ENCODE results near the gene TMEM98. TPM values are rescaled to one million over a fixed set of nuclear protein-coding genes. Genes with fewer than 3 reads are reported as not detected.

TMEM98 gene
- total and polyA plus RNA-seq, 2 of the 4 experiments (the other 2 are of a cell fraction), result 173 to 195 TPM

DNA sequence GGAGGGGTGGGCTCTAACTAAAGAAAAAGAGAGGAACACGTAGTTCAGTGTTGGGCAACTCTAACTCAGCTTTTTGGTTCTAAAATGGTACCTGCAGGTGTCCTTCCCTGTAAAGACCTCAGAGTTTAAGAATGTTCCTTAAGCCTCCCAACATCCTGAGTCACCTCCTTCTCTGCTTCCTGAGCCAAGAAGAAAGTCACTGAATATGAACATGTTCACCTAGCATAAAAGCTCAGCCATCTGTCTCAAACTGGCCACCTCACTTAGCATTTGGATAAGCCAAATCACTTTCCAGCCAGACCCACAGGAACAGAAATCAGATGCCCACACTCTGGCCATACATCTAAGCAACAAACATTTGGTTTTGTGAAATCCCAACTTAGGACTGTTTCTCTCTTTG lies 3.7 kb downstream of the TMEM98 start:
- dilution Hi-C loops (cut with HindIII; ENCODE audit: low sequenced_read_pairs, unreplicated experiment), result no loop called here
- no peak for ATAC-seq (ENCODE audit: low read depth)
- peaks cover 40% of the 10 kb centered on the region for H3K36me3 ChIP-seq (ENCODE audit: control insufficient read depth, insufficient read depth, low read length)

More for the DNA sequence above, 3.7 kb downstream of the TMEM98 start:
- TF ChIP-seq, protein P1, sequence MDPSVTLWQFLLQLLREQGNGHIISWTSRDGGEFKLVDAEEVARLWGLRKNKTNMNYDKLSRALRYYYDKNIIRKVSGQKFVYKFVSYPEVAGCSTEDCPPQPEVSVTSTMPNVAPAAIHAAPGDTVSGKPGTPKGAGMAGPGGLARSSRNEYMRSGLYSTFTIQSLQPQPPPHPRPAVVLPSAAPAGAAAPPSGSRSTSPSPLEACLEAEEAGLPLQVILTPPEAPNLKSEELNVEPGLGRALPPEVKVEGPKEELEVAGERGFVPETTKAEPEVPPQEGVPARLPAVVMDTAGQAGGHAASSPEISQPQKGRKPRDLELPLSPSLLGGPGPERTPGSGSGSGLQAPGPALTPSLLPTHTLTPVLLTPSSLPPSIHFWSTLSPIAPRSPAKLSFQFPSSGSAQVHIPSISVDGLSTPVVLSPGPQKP (IDR thresholded peaks at IDR 0.05; ENCODE audit: borderline replicate concordance, low read depth, low read length), result no peak
- TF ChIP-seq MXI1 (IDR thresholded peaks at IDR 0.05; ENCODE audit: borderline replicate concordance, low read depth, low read length) (no peak), MAZ (IDR thresholded peaks at IDR 0.05; ENCODE audit: borderline replicate concordance, low read depth, low read length) (no peak), POLR2A (IDR thresholded peaks at IDR 0.05; ENCODE audit: low read depth, low read length) (no peak), FOS (IDR thresholded peaks at IDR 0.05; ENCODE audit: low read depth, low read length) (no peak), RAD21 (IDR thresholded peaks at IDR 0.05; ENCODE audit: low read length) (no peak), BHLHE40 (IDR thresholded peaks at IDR 0.05; ENCODE audit: low read depth, low read length) (no peak), NFE2L2 (IDR thresholded peaks at IDR 0.05; ENCODE audit: low read depth, low read length) (no peak), CEBPB (IDR thresholded peaks at IDR 0.05; ENCODE audit: low read depth, low read length) (no peak), RCOR1 (IDR thresholded peaks at IDR 0.05; ENCODE audit: insufficient replicate concordance, low read length) (no peak), CHD1 (IDR thresholded peaks at IDR 0.05; ENCODE audit: low read depth, low read length) (no peak), MAFK (IDR thresholded peaks at IDR 0.05; ENCODE audit: low read depth, low read length) (no peak), RFX5 (IDR thresholded peaks at IDR 0.05; ENCODE audit: low read depth, low read length) (no peak), SMC3 (IDR thresholded peaks at IDR 0.05; ENCODE audit: low read depth, low read length) (no peak)
- TF ChIP-seq, protein P2, sequence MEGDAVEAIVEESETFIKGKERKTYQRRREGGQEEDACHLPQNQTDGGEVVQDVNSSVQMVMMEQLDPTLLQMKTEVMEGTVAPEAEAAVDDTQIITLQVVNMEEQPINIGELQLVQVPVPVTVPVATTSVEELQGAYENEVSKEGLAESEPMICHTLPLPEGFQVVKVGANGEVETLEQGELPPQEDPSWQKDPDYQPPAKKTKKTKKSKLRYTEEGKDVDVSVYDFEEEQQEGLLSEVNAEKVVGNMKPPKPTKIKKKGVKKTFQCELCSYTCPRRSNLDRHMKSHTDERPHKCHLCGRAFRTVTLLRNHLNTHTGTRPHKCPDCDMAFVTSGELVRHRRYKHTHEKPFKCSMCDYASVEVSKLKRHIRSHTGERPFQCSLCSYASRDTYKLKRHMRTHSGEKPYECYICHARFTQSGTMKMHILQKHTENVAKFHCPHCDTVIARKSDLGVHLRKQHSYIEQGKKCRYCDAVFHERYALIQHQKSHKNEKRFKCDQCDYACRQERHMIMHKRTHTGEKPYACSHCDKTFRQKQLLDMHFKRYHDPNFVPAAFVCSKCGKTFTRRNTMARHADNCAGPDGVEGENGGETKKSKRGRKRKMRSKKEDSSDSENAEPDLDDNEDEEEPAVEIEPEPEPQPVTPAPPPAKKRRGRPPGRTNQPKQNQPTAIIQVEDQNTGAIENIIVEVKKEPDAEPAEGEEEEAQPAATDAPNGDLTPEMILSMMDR (conservative IDR thresholded peaks at IDR 0.05; ENCODE audit: low read depth, low read length), result no peak
- TF ChIP-seq, protein P3, sequence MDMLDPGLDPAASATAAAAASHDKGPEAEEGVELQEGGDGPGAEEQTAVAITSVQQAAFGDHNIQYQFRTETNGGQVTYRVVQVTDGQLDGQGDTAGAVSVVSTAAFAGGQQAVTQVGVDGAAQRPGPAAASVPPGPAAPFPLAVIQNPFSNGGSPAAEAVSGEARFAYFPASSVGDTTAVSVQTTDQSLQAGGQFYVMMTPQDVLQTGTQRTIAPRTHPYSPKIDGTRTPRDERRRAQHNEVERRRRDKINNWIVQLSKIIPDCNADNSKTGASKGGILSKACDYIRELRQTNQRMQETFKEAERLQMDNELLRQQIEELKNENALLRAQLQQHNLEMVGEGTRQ (IDR thresholded peaks at IDR 0.05; ENCODE audit: low read depth, low read length), result no peak
- Histone ChIP-seq H3K9me3 (ENCODE audit: control insufficient read depth, insufficient read depth, low read length) (no peaks in the 10 kb centered on the region), H2AK5ac (ENCODE audit: low read depth, low read length) (no peak overlapping the region), H3K79me1 (ENCODE audit: low read depth in 1 of 2, low read length in 2 of 2) (peaks cover 11 to 56% of the 10 kb centered on the region in 2 experiments), H2AK9ac (replicated peaks; ENCODE audit: low read depth, low read length, poor library complexity) (peak overlapping the region; percentile 31), H3K4me3 (ENCODE audit: insufficient read depth, low read depth, low read length) (no peak overlapping the region), H3K56ac (ENCODE audit: extremely low read depth, insufficient read depth, low read length) (no peak overlapping the region), H4K8ac (ENCODE audit: low read depth in 2 of 2, low read length in 2 of 2) (no peak overlapping the region), H4K91ac (ENCODE audit: insufficient read depth, low read depth, low read length) (no peak overlapping the region), H3K14ac (replicated peaks; ENCODE audit: low read depth, low read length) (no peak overlapping the region), H2BK15ac (ENCODE audit: low read depth, low read length) (no peak overlapping the region), H2AFZ (replicated peaks; ENCODE audit: low read length, poor library complexity) (no peak overlapping the region), H2BK120ac (ENCODE audit: low read depth, low read length) (no peak overlapping the region), H4K20me1 (ENCODE audit: insufficient read depth, low read length) (peaks cover 9% of the 10 kb centered on the region; the same call in 1 of the 2 replicates), H4K5ac (ENCODE audit: low read depth, low read length) (no peak overlapping the region), H3K18ac (ENCODE audit: low read depth, low read length) (no peak overlapping the region), H3K4me1 (ENCODE audit: control insufficient read depth, insufficient read depth, low read length) (peaks cover 20% of the 10 kb centered on the region), H3K9ac (ENCODE audit: low read depth, low read length) (no peak overlapping the region), H3K9me1 (ENCODE audit: insufficient read depth, low read length) (peaks cover 31% of the 10 kb centered on the region), H2BK5ac (ENCODE audit: low read depth, low read length, poor library complexity, severe bottlenecking) (no peak overlapping the region), H2BK20ac (ENCODE audit: low read depth, low read length) (no peak overlapping the region), H3K27me3 (ENCODE audit: control insufficient read depth, insufficient read depth, low read length) (no peaks in the 10 kb centered on the region), H3K4me2 (ENCODE audit: low read depth, low read length) (no peak overlapping the region), H3K23ac (ENCODE audit: low read depth, low read length) (no peak overlapping the region), H3K27ac (ENCODE audit: insufficient read depth, low read length) (no peak overlapping the region), H3K4ac (ENCODE audit: low read depth, low read length) (no peak overlapping the region)
- peak; percentile 40 for DNase-seq
- ChIA-PET POLR2A (ENCODE audit: unreplicated experiment) (no interaction called here), CTCF (no interaction called here)
- no TSS peak for BruUV-seq (replicated peaks)
- intact Hi-C loops (cut with micrococcal nuclease), result no loop called here
- in situ Hi-C loops (cut with MboI; ENCODE audit: low sequenced_read_pairs), result no loop called here
- WGBS, 2 experiments (ENCODE audit: extremely low coverage in 2 of 2, insufficient read length in 1 of 2), result no CpG with 5 or more reads among the region's 1 CpG

Measured in IMR-90 (cell line).